ENCODE data around the gene KRT28. TPM values are rescaled to one million over a fixed set of nuclear protein-coding genes. Genes with fewer than 3 reads are reported as not detected.

Gene KRT28
- total and polyA plus RNA-seq, 2 of the 8 experiments (the other 6 are each of a cell fraction or from before 2014, with no cell fraction given) = not detected

GRCh38 chr17:40755231-40755630 is 44.5 kb downstream of the KRT28 start, which contains the start of gene KRT25 (continued):
- no peak for TF ChIP-seq NANOG (IDR thresholded peaks at IDR 0.05; ENCODE audit: insufficient read depth, low read depth, low read length, poor library complexity, severe bottlenecking)
